Lung (tissue), 4 donors: ENCODE measurements around the gene RAD52. TPM values are rescaled to one million over a fixed set of nuclear protein-coding genes. Genes with fewer than 3 reads are reported as not detected.

ENCODE experiments used
- polyA plus RNA-seq, 2 donors: library from polyadenylated mRNA; stranded (reverse); fragments of 200-250 nt; gene quantifications; one replicate each; pipeline ENCODE4 v1.2.1, GENCODE V29; 2013
- total RNA-seq, 2 donors: library from RNA; depleted of rRNA in 1 of 2; stranded (reverse); fragments of >200 nt in 1 of 2; gene quantifications; one replicate each; pipeline ENCODE4 v1.2.1, GENCODE V29; 2014 to 2021
- donor health status: Bipolar disorder and iron deficiency.
- donor health status: healthy.
- donor health status: DM: yes; HTN: yes; CAD: no.

The RAD52 gene
- total and polyA plus RNA-seq, 4 donors: 4.3 to 36.8 (median 8.0) TPM

Other genes starting within 250 kb of the RAD52 start
- 100 to 1,000 TPM; 201 to 269 TPM for gene WNK1, start 197.1 kb downstream of the RAD52 start, total RNA-seq
- gene WNK1, start 197.1 kb downstream of the RAD52 start, polyA plus RNA-seq: 10 to 100 TPM; 23.1 to 55.4 TPM
- gene ERC1, start 41.5 kb upstream of the RAD52 start, total RNA-seq: 10 to 100 TPM; 67.2 to 78.2 TPM
- 10 to 100 TPM in 1 of 2 donors, 1 to 10 TPM in 1; 7.4 to 12.5 TPM for gene ERC1, start 41.5 kb upstream of the RAD52 start, polyA plus RNA-seq